GM18868 (cell line): ENCODE results near the gene MEIS3.

Experiments used
- ATAC-seq: cut with Tn5 transposase; IDR thresholded peaks from one replicate; pipeline ENCODE4 v1.9.1; 2021; ENCODE audit warnings: mild to moderate bottlenecking, moderate library complexity; ENCODE audit not compliant: unreplicated experiment

Gene MEIS3

GRCh38 chr19:47419030-47419783, at the start of gene MEIS3:
MEIS3 (minus strand) TSS chr19:47419527; CDS start chr19:47419081, 446 bp downstream.
- ATAC-seq: no peak

- no peak for ATAC-seq
Observed at GRCh38 chr19:47467914-47468313, 48.6 kb upstream of the MEIS3 start.

GRCh38 chr19:47465957-47466356, 46.6 kb upstream of the MEIS3 start:
- no peak for ATAC-seq

- ATAC-seq: no peak
Observed at GRCh38 chr19:47464675-47465419, 45.5 kb upstream of the MEIS3 start.

- ATAC-seq: no peak
Observed at GRCh38 chr19:47461876-47462275, 42.5 kb upstream of the MEIS3 start.

- no peak for ATAC-seq
Observed at GRCh38 chr19:47459477-47459876, 40.1 kb upstream of the MEIS3 start.

- no peak for ATAC-seq
Observed at GRCh38 chr19:47458672-47459071, 39.3 kb upstream of the MEIS3 start.

- no peak for ATAC-seq
Observed at GRCh38 chr19:47456721-47457474, 37.6 kb upstream of the MEIS3 start.

- no peak for ATAC-seq
Observed at GRCh38 chr19:47450478-47450877, 31.2 kb upstream of the MEIS3 start.

- no peak for ATAC-seq
Observed at GRCh38 chr19:47448360-47448727, 29.0 kb upstream of the MEIS3 start.

- no peak for ATAC-seq
Observed at GRCh38 chr19:47447470-47448359, 28.4 kb upstream of the MEIS3 start.

GRCh38 chr19:47446534-47447469, 27.5 kb upstream of the MEIS3 start:
- ATAC-seq: no peak

- ATAC-seq: no peak
Observed at GRCh38 chr19:47445937-47446402, 26.6 kb upstream of the MEIS3 start.

GRCh38 chr19:47445527-47445926, 26.2 kb upstream of the MEIS3 start:
- ATAC-seq: no peak

GRCh38 chr19:47444388-47444821, 25.1 kb upstream of the MEIS3 start:
- ATAC-seq: no peak

- ATAC-seq: no peak
Observed at GRCh38 chr19:47443331-47443730, 24.0 kb upstream of the MEIS3 start.

GRCh38 chr19:47438793-47439220, 19.5 kb upstream of the MEIS3 start:
- no peak for ATAC-seq

GRCh38 chr19:47437500-47437899, 18.2 kb upstream of the MEIS3 start:
- no peak for ATAC-seq

GRCh38 chr19:47436712-47437401, 17.5 kb upstream of the MEIS3 start:
- no peak for ATAC-seq
